ENCODE results near the gene SH2B3. TPM values are rescaled to one million over a fixed set of nuclear protein-coding genes. Genes with fewer than 3 reads are reported as not detected.

The SH2B3 gene
- total and polyA plus RNA-seq, 2 of the 13 experiments (the other 11 are each of a cell fraction or from before 2014, with no cell fraction given): 6.8 to 6.9 TPM

- H3K4me3 ChIP-seq (replicated peaks in 1 of 3; ENCODE audit: insufficient read depth in 1 of 3, low read depth in 2 of 3, low read length in 3 of 3): peak overlapping the region in 2 of 3 experiments; percentile 29 to 55; a peak in 4 of 6 replicates
- H3K27me3 ChIP-seq (ENCODE audit: control insufficient read depth in 1 of 2, insufficient read depth in 2 of 2, low read length in 2 of 2): no peaks in the 10 kb centered on the region; a peak in 1 of 5 replicates
- 7% methylated on average over 11 of the region's 13 CpGs for WGBS (ENCODE audit: low lambda C conversion rate)
- peaks cover 7 to 25% of the 10 kb centered on the region in 2 experiments; a peak in 4 of 5 replicates for H3K36me3 ChIP-seq (replicated peaks in 1 of 2; ENCODE audit: control insufficient read depth in 1 of 2, insufficient read depth in 2 of 2, low read length in 2 of 2)
- H4K20me1 ChIP-seq (ENCODE audit: insufficient read depth, low read length): peaks cover 8% of the 10 kb centered on the region; the same call in 1 of the 2 replicates
- ChIA-PET POLR2A (interaction anchor here (0.6 to 1.1 kb wide), 2 partner anchors 33 to 877 kb away, joined by 3 to 4 read pairs; no protein-coding TSS in a partner anchor), CTCF (ENCODE audit: low intra/inter-chr PET ratio, low total read pairs) (no interaction called here)
- peak overlapping the region; percentile 34 for H3K9ac ChIP-seq (ENCODE audit: insufficient read depth, low read depth, low read length)
- ATAC-seq (peak; percentile 32), FAIRE-seq (no peak), DNase-seq (ENCODE audit: low spot score) (no peak)
- no peaks in the 10 kb centered on the region for H3K9me3 ChIP-seq (ENCODE audit: low read length)
- H3K4me2 ChIP-seq (ENCODE audit: low read depth, low read length): peak overlapping the region; percentile 69
- peaks cover 3% of the 10 kb centered on the region for H3K79me2 ChIP-seq (ENCODE audit: insufficient read depth, low read length)
- no TSS peak for BruUV-seq (replicated peaks)
- peak overlapping the region; percentile 41 for H3K27ac ChIP-seq (ENCODE audit: extremely low read length, insufficient read depth, low read length)
- H2AFZ ChIP-seq (ENCODE audit: low read length): no peak overlapping the region
- H3K4me1 ChIP-seq (ENCODE audit: insufficient read depth, low read length): peaks cover 55% of the 10 kb centered on the region
- in situ Hi-C loops (cut with HindIII; ENCODE audit: extremely low pct_ligation_motif_present, low pct_unique_long_range_greater_than_20kb) (no loop called here), intact Hi-C loops (cut with micrococcal nuclease; ENCODE audit: unreplicated experiment) (no loop called here)
- TF ChIP-seq RARA (CRISPR knock-in tag; IDR thresholded peaks at IDR 0.05): peak; percentile 73
- TF ChIP-seq, protein P1, sequence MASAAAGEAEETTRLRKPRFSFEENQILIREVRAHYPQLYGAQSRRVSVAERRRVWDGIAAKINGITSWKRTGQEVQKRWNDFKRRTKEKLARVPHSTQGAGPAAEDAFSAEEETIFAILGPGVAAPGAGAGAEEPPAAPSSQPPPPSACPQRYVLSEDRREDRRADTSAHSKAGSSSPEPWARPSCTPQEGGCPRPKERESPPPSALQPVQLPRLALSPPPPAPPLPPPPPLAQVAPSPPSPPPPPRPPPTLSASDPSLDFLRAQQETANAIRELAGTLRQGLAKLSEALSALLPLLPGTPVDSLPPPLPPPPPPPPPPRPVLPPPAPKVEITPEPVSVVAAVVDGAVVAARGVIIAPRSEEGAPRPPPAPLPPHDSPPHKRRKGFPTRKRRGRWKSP (CRISPR knock-in tag; IDR thresholded peaks at IDR 0.05): 0 out of 2 replicates have a peak, but pooled peaks have one; percentile 27
- no peak for TF ChIP-seq MNT (IDR thresholded peaks at IDR 0.05)
- TF ChIP-seq E2F5 (CRISPR knock-in tag; conservative IDR thresholded peaks at IDR 0.05): no peak
- TF ChIP-seq, protein P2, sequence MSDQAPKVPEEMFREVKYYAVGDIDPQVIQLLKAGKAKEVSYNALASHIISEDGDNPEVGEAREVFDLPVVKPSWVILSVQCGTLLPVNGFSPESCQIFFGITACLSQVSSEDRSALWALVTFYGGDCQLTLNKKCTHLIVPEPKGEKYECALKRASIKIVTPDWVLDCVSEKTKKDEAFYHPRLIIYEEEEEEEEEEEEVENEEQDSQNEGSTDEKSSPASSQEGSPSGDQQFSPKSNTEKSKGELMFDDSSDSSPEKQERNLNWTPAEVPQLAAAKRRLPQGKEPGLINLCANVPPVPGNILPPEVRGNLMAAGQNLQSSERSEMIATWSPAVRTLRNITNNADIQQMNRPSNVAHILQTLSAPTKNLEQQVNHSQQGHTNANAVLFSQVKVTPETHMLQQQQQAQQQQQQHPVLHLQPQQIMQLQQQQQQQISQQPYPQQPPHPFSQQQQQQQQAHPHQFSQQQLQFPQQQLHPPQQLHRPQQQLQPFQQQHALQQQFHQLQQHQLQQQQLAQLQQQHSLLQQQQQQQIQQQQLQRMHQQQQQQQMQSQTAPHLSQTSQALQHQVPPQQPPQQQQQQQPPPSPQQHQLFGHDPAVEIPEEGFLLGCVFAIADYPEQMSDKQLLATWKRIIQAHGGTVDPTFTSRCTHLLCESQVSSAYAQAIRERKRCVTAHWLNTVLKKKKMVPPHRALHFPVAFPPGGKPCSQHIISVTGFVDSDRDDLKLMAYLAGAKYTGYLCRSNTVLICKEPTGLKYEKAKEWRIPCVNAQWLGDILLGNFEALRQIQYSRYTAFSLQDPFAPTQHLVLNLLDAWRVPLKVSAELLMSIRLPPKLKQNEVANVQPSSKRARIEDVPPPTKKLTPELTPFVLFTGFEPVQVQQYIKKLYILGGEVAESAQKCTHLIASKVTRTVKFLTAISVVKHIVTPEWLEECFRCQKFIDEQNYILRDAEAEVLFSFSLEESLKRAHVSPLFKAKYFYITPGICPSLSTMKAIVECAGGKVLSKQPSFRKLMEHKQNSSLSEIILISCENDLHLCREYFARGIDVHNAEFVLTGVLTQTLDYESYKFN (CRISPR knock-in tag; conservative IDR thresholded peaks at IDR 0.05): peak; percentile 59
- 0 out of 2 replicates have a peak, but pooled peaks have one; percentile 36 for TF ChIP-seq ZNF772 (CRISPR knock-in tag; IDR thresholded peaks at IDR 0.05)
- TF ChIP-seq BCL6 (CRISPR knock-in tag; IDR thresholded peaks at IDR 0.05): peak; percentile 65
Observed at GRCh38 chr12:111361073-111361716, 44.5 kb upstream of the SH2B3 start.

Data from HepG2 (cell line).